Gastroesophageal sphincter (tissue), 3 donors: ENCODE results near the gene CRHR2.
"Not testable (repeated sequence)": the region's sequence is repeated elsewhere in the genome, so short reads cannot be mapped to it uniquely, and the experiment has no call there.

ENCODE experiments used
- EP300 ChIP-seq: sonication (generic); formaldehyde crosslinking; IDR thresholded peaks from one replicate; pipeline ENCODE4 v1.6.1; 2017; ENCODE audit warnings: antibody characterized with exemption, mild to moderate bottlenecking
- POLR2A ChIP-seq, 2 donors: fragments of 450-650 bp; IDR thresholded peaks; one replicate each; pipeline ENCODE4 v1.6.1; 2017; ENCODE audit warnings: antibody characterized with exemption in 2 of 2, mild to moderate bottlenecking in 2 of 2, moderate library complexity in 1 of 2
- POLR2AphosphoS5 ChIP-seq: sonication (generic); formaldehyde crosslinking; IDR thresholded peaks from one replicate; pipeline ENCODE4 v1.6.1; 2017; ENCODE audit warnings: antibody characterized with exemption
- TF ChIP-seq, protein P1 (sequence below), 4 experiments: fragments of 200-600 bp in 2 of 4; fragments of 450-650 bp in 2 of 4; sonication (generic) in 1 of 4; IDR thresholded peaks; one replicate each; pipeline ENCODE4 v1.5.1; 2017 to 2019; ENCODE audit warnings: antibody characterized with exemption in 4 of 4, mild to moderate bottlenecking in 2 of 4, moderate library complexity in 2 of 4

DNA sequence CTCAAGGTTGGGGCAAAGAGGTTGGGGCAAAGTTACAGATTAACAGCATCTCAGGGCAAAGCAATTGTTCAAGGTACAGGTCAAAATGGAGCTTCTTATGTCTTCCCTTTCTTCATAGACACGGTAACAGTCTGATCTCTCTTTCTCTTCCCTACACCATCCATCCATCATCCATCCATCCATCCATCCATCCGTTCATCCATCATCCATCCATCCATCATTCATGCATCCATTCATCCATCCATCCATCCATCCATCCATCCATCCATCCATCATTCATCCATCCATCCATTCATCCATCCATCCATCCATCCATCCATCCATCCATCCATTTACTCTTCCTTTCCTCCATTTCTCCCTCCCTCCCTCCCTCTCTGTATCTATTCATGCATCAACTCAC, 37.2 kb upstream of the CRHR2 start:
- not testable (repeated sequence) for TF ChIP-seq POLR2A (IDR thresholded peaks at IDR 0.05); POLR2AphosphoS5; EP300
- TF ChIP-seq, protein P1, sequence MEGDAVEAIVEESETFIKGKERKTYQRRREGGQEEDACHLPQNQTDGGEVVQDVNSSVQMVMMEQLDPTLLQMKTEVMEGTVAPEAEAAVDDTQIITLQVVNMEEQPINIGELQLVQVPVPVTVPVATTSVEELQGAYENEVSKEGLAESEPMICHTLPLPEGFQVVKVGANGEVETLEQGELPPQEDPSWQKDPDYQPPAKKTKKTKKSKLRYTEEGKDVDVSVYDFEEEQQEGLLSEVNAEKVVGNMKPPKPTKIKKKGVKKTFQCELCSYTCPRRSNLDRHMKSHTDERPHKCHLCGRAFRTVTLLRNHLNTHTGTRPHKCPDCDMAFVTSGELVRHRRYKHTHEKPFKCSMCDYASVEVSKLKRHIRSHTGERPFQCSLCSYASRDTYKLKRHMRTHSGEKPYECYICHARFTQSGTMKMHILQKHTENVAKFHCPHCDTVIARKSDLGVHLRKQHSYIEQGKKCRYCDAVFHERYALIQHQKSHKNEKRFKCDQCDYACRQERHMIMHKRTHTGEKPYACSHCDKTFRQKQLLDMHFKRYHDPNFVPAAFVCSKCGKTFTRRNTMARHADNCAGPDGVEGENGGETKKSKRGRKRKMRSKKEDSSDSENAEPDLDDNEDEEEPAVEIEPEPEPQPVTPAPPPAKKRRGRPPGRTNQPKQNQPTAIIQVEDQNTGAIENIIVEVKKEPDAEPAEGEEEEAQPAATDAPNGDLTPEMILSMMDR (IDR thresholded peaks at IDR 0.05), result not testable (repeated sequence)
